ENCODE results near the gene BICDL2.

The BICDL2 gene

DNA sequence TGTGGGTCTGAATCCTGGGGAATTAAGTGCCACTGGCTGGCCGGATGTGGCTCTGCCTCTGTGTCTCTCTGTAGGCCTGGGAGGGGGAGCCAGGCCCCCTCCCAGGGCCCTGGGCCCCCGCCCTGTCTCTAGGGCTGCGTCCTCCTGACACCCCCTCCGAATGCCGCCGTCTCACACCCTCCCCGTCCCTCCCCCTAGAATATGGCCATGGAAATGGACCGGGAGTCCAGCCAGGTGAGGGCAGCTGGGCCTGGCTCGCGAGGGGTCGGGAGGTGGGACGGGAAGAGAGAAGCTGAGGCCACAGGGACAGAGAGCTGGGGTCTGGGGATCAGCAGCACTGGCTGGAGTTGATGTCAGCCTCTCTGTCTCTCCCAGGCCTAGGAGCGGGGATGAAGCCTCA lies 40.4 kb downstream of the BICDL2 start:
- TF ChIP-seq, protein P1, sequence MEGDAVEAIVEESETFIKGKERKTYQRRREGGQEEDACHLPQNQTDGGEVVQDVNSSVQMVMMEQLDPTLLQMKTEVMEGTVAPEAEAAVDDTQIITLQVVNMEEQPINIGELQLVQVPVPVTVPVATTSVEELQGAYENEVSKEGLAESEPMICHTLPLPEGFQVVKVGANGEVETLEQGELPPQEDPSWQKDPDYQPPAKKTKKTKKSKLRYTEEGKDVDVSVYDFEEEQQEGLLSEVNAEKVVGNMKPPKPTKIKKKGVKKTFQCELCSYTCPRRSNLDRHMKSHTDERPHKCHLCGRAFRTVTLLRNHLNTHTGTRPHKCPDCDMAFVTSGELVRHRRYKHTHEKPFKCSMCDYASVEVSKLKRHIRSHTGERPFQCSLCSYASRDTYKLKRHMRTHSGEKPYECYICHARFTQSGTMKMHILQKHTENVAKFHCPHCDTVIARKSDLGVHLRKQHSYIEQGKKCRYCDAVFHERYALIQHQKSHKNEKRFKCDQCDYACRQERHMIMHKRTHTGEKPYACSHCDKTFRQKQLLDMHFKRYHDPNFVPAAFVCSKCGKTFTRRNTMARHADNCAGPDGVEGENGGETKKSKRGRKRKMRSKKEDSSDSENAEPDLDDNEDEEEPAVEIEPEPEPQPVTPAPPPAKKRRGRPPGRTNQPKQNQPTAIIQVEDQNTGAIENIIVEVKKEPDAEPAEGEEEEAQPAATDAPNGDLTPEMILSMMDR (IDR thresholded peaks at IDR 0.05), result no peak

DNA sequence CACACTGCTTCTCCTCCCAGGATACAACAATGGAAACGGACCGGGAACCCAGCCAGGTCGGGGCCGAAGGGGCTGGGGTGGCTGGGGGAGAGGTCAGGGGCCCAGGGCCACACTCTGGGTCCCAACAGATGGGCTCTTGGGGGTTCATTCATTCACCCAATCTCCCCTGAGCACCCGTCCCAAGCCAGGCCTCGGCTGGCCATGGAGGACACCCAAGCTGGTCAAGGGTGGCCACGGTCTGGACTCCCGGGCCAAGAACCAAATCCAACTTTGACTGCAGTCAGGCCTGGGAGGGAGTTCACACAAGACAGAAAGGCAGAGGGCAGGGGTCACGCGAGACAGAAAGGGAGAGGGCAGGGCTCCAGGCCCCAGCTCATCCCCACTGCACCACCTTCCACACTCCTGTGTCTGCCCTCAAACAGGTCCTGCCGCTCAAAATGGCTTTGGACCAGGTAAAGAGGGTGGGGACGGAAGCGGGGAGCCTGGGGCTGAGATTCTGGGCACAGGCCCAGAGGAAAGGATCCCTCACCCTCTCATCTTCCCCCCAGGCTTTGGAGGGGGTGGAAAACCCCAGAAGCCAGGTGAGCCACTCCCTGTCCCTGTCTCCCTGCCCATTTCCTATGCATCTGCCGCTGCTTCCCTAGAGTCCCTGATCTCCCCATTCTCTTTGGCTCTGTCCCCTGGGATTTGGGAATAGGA lies 44.2 kb downstream of the BICDL2 start:
- TF ChIP-seq, protein P1 (IDR thresholded peaks at IDR 0.05), result no peak

DNA sequence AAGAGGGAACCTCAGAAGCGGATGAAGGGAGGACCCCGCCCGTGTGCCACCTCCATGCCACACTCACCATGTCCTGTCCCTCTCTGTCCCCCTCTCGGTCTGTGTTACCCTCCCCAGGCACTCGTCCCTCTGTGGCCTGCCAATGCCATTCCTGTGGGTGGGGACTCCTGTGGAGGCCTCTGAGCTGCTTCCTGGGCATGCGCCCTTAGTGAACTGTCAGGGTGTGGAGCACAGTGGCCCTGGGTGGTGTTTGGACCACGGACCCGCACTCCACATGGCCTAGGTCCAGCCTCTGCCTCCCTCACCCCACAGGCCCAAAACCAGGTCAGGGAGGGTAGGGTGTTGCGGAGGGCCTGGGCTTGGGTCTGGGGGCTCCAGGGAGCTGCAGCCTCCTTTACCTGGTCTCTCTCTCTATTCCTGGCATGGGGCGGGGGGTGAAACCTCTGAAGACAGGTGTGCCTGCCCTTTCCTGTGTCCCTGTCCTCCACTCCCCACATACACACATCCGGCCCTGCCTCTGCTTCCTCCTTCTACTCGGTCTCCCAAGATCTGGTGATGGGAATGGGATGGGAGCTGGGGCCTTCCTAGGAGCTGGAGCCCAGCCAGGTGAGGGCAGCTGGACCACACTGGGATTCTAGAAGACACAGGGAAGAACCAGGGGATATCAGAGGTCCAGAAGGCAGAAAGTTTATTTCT lies 45.0 kb downstream of the BICDL2 start:
- TF ChIP-seq, protein P1 (IDR thresholded peaks at IDR 0.05), result no peak

DNA sequence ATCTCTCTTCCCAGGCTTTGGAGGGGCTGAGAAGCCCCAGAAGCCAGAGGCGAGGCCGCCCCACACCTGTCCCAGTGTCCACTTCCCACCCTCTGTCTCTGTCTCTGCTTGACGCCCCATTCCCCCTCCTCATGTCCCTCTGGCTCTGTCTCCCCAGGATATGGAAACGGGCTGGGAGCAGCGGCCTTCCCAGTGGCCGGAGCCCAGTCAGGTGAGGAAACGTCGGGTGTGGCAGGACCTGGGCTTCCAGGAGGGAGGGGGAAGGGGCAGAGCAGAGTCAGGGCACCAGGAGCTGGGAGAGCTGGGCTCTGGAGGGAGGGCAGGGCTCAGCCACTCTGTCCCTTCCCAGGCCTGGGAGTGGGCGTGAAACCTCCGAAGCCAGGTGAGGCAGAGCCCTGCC lies 45.9 kb downstream of the BICDL2 start:
- TF ChIP-seq, protein P1 (IDR thresholded peaks at IDR 0.05), result no peak

DNA sequence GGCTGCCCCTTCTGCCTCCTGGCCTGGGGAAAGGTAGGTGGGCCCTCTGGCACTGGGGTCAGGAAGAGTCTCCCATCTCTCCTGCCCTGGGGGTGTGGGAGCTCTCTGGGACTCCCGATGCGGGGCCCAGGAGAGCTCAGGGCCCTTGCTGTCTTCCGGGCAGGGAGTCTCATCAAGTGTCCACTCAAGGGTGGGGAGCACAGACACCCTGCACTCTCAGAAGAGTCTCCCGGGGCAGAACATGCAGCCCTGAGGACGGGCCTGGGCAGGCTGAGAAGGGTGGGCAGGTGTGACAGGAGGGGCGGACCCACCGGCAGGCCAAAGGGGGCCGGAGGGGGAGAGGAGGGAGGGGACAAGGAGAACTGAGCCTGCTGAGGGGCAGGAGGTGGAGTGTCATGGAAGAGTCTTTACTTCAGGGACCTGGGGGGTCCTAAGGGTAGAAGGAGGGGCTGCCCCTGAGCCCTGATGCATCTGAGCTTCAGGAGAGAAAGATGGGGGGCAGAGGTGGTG lies 48.1 kb downstream of the BICDL2 start:
- TF ChIP-seq, protein P1 (IDR thresholded peaks at IDR 0.05), result no peak

DNA sequence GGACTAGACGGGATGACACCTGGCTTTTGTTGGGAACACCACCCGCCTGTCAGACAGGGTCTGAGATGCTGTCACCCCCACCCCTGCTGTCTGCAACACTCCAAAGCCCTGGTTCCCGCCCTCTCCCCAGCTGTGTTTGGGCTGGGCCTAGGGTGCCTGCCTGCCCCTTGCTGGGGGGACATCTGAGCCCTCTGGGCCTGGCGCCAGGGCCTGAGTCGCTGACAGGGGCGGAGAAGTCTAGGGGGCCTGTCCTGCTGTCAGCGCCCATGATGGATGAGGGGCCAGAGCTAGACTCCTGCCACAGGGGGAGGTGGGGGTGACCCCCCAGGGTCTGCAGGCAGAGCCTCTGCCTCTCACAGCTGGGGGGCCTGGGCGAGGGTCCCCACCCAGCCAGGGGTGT lies 48.9 kb downstream of the BICDL2 start:
- TF ChIP-seq, protein P1 (IDR thresholded peaks at IDR 0.05), result no peak

DNA sequence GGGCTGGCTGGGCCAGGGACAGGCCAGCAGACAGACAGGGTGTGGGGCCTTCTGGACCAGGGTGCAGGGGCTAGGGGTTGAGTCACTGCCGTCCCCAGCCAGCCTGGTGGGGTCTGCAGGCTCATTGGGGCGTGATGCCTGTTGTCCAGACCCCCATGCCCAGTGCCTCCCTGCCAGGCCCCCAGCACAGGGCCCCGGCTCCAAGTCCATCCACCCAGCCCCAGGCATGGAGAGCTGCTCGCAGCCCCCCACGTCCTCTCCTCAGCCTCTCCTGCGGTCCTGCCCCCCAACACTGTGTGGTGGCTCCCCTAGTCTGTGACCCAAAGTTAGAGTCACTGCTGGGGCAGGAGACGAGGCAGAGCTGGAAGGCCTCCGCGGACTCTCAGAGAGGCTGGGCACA lies 49.5 kb downstream of the BICDL2 start:
- TF ChIP-seq, protein P1 (IDR thresholded peaks at IDR 0.05), result no peak

Measured in LNCAP (cell line).